Sigmoid colon (tissue), 3 donors: Measurements from ENCODE around the gene TRIM8.

ENCODE experiments used
- POLR2A ChIP-seq, 2 donors: fragments of 450-650 bp; IDR thresholded peaks; one replicate each; pipeline ENCODE4 v1.6.1; 2016; ENCODE audit warnings: antibody characterized with exemption in 2 of 2, mild to moderate bottlenecking in 2 of 2, moderate library complexity in 2 of 2
- TF ChIP-seq, protein P1 (sequence below), 4 experiments: fragments of 450-650 bp in 3 of 4; fragments of 200-600 bp in 1 of 4; IDR thresholded peaks; one replicate each; pipeline ENCODE4 v1.5.1; 2016 to 2019; ENCODE audit warnings: antibody characterized with exemption in 4 of 4, mild to moderate bottlenecking in 3 of 4, moderate library complexity in 2 of 4

DNA sequence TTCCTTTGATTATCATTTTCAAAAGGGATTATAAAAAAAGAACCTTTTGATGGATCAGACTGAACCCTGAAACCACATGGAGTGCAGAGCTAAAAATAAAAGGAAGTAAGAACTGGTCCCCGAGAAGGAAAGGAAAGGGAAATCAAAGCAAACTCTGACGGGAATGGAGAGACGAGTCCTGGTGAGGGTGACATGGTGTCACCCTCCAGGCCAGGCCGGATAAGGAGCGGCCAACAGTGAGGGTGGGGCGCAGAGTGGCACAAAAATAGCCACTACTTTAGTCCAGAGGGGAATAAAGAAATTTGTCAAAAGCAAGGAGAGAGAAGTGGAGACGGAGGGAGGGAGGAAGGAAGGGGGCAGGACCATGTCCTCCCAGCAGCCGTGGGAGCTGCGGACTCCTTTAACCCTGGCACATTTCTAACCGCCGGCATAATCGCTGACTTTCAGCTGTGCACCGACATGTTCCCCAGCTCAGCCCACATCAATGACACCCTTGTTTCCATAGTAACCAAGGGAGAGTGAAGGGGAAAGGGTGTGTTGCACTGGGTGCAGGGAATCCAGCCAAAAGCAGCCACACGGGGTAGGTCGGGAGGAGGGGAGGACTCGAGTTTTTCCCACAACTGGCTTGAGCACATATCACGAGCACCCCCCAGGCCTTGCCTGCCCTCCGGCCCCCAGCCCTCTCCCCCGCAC lies 29.7 kb downstream of the TRIM8 start:
- TF ChIP-seq POLR2A (IDR thresholded peaks at IDR 0.05), result no peak
- TF ChIP-seq, protein P1, sequence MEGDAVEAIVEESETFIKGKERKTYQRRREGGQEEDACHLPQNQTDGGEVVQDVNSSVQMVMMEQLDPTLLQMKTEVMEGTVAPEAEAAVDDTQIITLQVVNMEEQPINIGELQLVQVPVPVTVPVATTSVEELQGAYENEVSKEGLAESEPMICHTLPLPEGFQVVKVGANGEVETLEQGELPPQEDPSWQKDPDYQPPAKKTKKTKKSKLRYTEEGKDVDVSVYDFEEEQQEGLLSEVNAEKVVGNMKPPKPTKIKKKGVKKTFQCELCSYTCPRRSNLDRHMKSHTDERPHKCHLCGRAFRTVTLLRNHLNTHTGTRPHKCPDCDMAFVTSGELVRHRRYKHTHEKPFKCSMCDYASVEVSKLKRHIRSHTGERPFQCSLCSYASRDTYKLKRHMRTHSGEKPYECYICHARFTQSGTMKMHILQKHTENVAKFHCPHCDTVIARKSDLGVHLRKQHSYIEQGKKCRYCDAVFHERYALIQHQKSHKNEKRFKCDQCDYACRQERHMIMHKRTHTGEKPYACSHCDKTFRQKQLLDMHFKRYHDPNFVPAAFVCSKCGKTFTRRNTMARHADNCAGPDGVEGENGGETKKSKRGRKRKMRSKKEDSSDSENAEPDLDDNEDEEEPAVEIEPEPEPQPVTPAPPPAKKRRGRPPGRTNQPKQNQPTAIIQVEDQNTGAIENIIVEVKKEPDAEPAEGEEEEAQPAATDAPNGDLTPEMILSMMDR (IDR thresholded peaks at IDR 0.05), result no peak
